Measurements from ENCODE around the gene PDSS2. TPM values are rescaled to one million over a fixed set of nuclear protein-coding genes. Genes with fewer than 3 reads are reported as not detected.

PDSS2 gene
- total RNA-seq, 1 donor: 12.3 TPM

- no peaks in the 10 kb centered on the region for H3K9me3 ChIP-seq (ENCODE audit: low read depth, low read length)
- H3K27ac ChIP-seq (ENCODE audit: low read depth, low read length): peak overlapping the region; percentile 83
- no peaks in the 10 kb centered on the region for H3K27me3 ChIP-seq (ENCODE audit: insufficient read depth, low read length)
- no peaks in the 10 kb centered on the region for H4K20me1 ChIP-seq (ENCODE audit: insufficient read depth, low read length)
- DNase-seq (ENCODE audit: insufficient read length, low spot score, missing footprints): peak; percentile 71
- no peaks in the 10 kb centered on the region for H3K4me1 ChIP-seq (ENCODE audit: insufficient read depth, low read length)
- H3K4me2 ChIP-seq (ENCODE audit: insufficient read depth, low read length): peak overlapping the region; percentile 93
- H3K4me3 ChIP-seq (ENCODE audit: insufficient read depth, low read length): peak overlapping the region; percentile 90
- H2AFZ ChIP-seq (ENCODE audit: low read length): peak overlapping the region; percentile 98
- no peak for TF ChIP-seq CTCF (IDR thresholded peaks at IDR 0.05; ENCODE audit: extremely low read depth, low read depth, low read length)
- peaks cover 28% of the 10 kb centered on the region for H3K79me2 ChIP-seq (ENCODE audit: insufficient read depth, low read length)
- no peaks in the 10 kb centered on the region for H3K36me3 ChIP-seq (ENCODE audit: insufficient read depth, low read length)
Measured at GRCh38 chr6:107458672-107459282, 587 bp downstream of the PDSS2 start.

- Histone ChIP-seq H3K9me3 (ENCODE audit: low read depth, low read length) (peaks cover 9% of the 10 kb centered on the region), H3K27me3 (ENCODE audit: insufficient read depth, low read length) (no peaks in the 10 kb centered on the region), H3K36me3 (ENCODE audit: insufficient read depth, low read length) (no peaks in the 10 kb centered on the region), H3K4me3 (ENCODE audit: insufficient read depth, low read length) (no peak overlapping the region), H4K20me1 (ENCODE audit: insufficient read depth, low read length) (no peaks in the 10 kb centered on the region), H3K27ac (ENCODE audit: low read depth, low read length) (no peak overlapping the region), H2AFZ (ENCODE audit: low read length) (no peak overlapping the region), H3K79me2 (ENCODE audit: insufficient read depth, low read length) (peaks cover 11% of the 10 kb centered on the region), H3K4me1 (ENCODE audit: insufficient read depth, low read length) (peaks cover 6% of the 10 kb centered on the region), H3K4me2 (ENCODE audit: insufficient read depth, low read length) (no peak overlapping the region)
- DNase-seq (ENCODE audit: insufficient read length, low spot score, missing footprints): no peak
- no peak for TF ChIP-seq CTCF (IDR thresholded peaks at IDR 0.05; ENCODE audit: extremely low read depth, low read depth, low read length)
Measured at GRCh38 chr6:107448776-107449175, 10.6 kb downstream of the PDSS2 start.

GRCh38 chr6:107447663-107448216 lies 11.6 kb downstream of the PDSS2 start:
- no peaks in the 10 kb centered on the region for H4K20me1 ChIP-seq (ENCODE audit: insufficient read depth, low read length)
- no peak for TF ChIP-seq CTCF (IDR thresholded peaks at IDR 0.05; ENCODE audit: extremely low read depth, low read depth, low read length)
- no peaks in the 10 kb centered on the region for H3K27me3 ChIP-seq (ENCODE audit: insufficient read depth, low read length)
- peaks cover 16% of the 10 kb centered on the region for H3K4me1 ChIP-seq (ENCODE audit: insufficient read depth, low read length)
- H3K4me3 ChIP-seq (ENCODE audit: insufficient read depth, low read length): no peak overlapping the region
- peaks cover 9% of the 10 kb centered on the region for H3K9me3 ChIP-seq (ENCODE audit: low read depth, low read length)
- DNase-seq (ENCODE audit: insufficient read length, low spot score, missing footprints): no peak
- no peaks in the 10 kb centered on the region for H3K36me3 ChIP-seq (ENCODE audit: insufficient read depth, low read length)
- peaks cover 11% of the 10 kb centered on the region for H3K79me2 ChIP-seq (ENCODE audit: insufficient read depth, low read length)
- H3K4me2 ChIP-seq (ENCODE audit: insufficient read depth, low read length): no peak overlapping the region
- H2AFZ ChIP-seq (ENCODE audit: low read length): no peak overlapping the region
- H3K27ac ChIP-seq (ENCODE audit: low read depth, low read length): no peak overlapping the region

GRCh38 chr6:107444277-107444676 lies 15.1 kb downstream of the PDSS2 start:
- peaks cover 9% of the 10 kb centered on the region for H3K9me3 ChIP-seq (ENCODE audit: low read depth, low read length)
- H3K4me3 ChIP-seq (ENCODE audit: insufficient read depth, low read length): peak overlapping the region; percentile 22
- H3K4me1 ChIP-seq (ENCODE audit: insufficient read depth, low read length): peaks cover 21% of the 10 kb centered on the region
- no peak for TF ChIP-seq CTCF (IDR thresholded peaks at IDR 0.05; ENCODE audit: extremely low read depth, low read depth, low read length)
- H3K79me2 ChIP-seq (ENCODE audit: insufficient read depth, low read length): peaks cover 33% of the 10 kb centered on the region
- H3K27ac ChIP-seq (ENCODE audit: low read depth, low read length): peak overlapping the region; percentile 79
- no peak for DNase-seq (ENCODE audit: insufficient read length, low spot score, missing footprints)
- H4K20me1 ChIP-seq (ENCODE audit: insufficient read depth, low read length): no peaks in the 10 kb centered on the region
- H3K4me2 ChIP-seq (ENCODE audit: insufficient read depth, low read length): peak overlapping the region; percentile 65
- H3K27me3 ChIP-seq (ENCODE audit: insufficient read depth, low read length): no peaks in the 10 kb centered on the region
- H2AFZ ChIP-seq (ENCODE audit: low read length): peak overlapping the region; percentile 10
- H3K36me3 ChIP-seq (ENCODE audit: insufficient read depth, low read length): no peaks in the 10 kb centered on the region
